ENCODE measurements around the gene ELAVL2. TPM values are rescaled to one million over a fixed set of nuclear protein-coding genes. Genes with fewer than 3 reads are reported as not detected.
A peak's percentile ranks its signal among the peaks of the same experiment; 100 is the strongest.

ELAVL2 gene
- total RNA-seq, 1 experiment from 2014 or later, result 35.9 TPM

- CTCF ChIA-PET, result no interaction called here
- POLR2A ChIA-PET, result no interaction called here
- Mint-ChIP-seq H3K4me1 (peaks cover 75% of the 10 kb centered on the region), H3K27me3 (ENCODE audit: low read depth) (no peaks in the 10 kb centered on the region), H3K36me3 (peaks cover 10% of the 10 kb centered on the region), H3K4me3 (no peak overlapping the region), H3K27ac (peak overlapping the region; percentile 62; the same call in 1 of the 2 replicates), H3K9me3 (peaks cover 6% of the 10 kb centered on the region)
- TF ChIP-seq FOXP1 (CRISPR knock-in tag; IDR thresholded peaks at IDR 0.05; ENCODE audit: borderline replicate concordance) (no peak), ZBTB43 (CRISPR knock-in tag; IDR thresholded peaks at IDR 0.05) (no peak), ZNF425 (CRISPR knock-in tag; conservative IDR thresholded peaks at IDR 0.05) (no peak), MLX (CRISPR knock-in tag; IDR thresholded peaks at IDR 0.05) (no peak), HMGXB4 (CRISPR knock-in tag; IDR thresholded peaks at IDR 0.05) (no peak), ESRRA (CRISPR knock-in tag; IDR thresholded peaks at IDR 0.05; ENCODE audit: borderline replicate concordance) (no peak), ZNF532 (CRISPR knock-in tag; IDR thresholded peaks at IDR 0.05; ENCODE audit: borderline replicate concordance) (no peak), RORB (CRISPR knock-in tag; IDR thresholded peaks at IDR 0.05) (no peak), TEAD1 (CRISPR knock-in tag; IDR thresholded peaks at IDR 0.05) (no peak), ZNF671 (CRISPR knock-in tag; IDR thresholded peaks at IDR 0.05) (no peak), ZNF416 (CRISPR knock-in tag; IDR thresholded peaks at IDR 0.05) (no peak), EMX1 (CRISPR knock-in tag; IDR thresholded peaks at IDR 0.05) (no peak)
- ATAC-seq, result peak; percentile 65
- no peak for DNase-seq (ENCODE audit: low spot score)
These were observed 100.6 kb downstream of the ELAVL2 start for GRCh38 chr9:23725279-23725946.

GRCh38 chr9:23723672-23724071 lies 102.4 kb downstream of the ELAVL2 start:
- DNase-seq (ENCODE audit: low spot score), result no peak
- Mint-ChIP-seq H3K27ac (no peak overlapping the region), H3K9me3 (peaks cover 6% of the 10 kb centered on the region), H3K36me3 (peaks cover 10% of the 10 kb centered on the region), H3K27me3 (ENCODE audit: low read depth) (no peaks in the 10 kb centered on the region), H3K4me3 (no peak overlapping the region), H3K4me1 (peaks cover 80% of the 10 kb centered on the region)
- POLR2A ChIA-PET, result no interaction called here
- ATAC-seq, result no peak
- CTCF ChIA-PET, result no interaction called here
- no peak for TF ChIP-seq MAX (CRISPR knock-in tag; IDR thresholded peaks at IDR 0.05)
- TF ChIP-seq USF1 (CRISPR knock-in tag; IDR thresholded peaks at IDR 0.05), result no peak
- TF ChIP-seq ATF6 (CRISPR knock-in tag; IDR thresholded peaks at IDR 0.05), result no peak
- no peak for TF ChIP-seq CDX4 (CRISPR knock-in tag; IDR thresholded peaks at IDR 0.05; ENCODE audit: borderline replicate concordance)
- no peak for TF ChIP-seq JAZF1 (CRISPR knock-in tag; IDR thresholded peaks at IDR 0.05)
- TF ChIP-seq ZMAT4 (CRISPR knock-in tag; IDR thresholded peaks at IDR 0.05), result no peak
- no peak for TF ChIP-seq RELA (CRISPR knock-in tag; IDR thresholded peaks at IDR 0.05; ENCODE audit: borderline replicate concordance)
